HG02763 (cell line): ENCODE results near the gene RHOU.

ENCODE experiments used
- ATAC-seq: cut with Tn5 transposase; IDR thresholded peaks from one replicate; pipeline ENCODE4 v1.9.1; 2021; ENCODE audit warnings: mild to moderate bottlenecking, moderate library complexity; ENCODE audit not compliant: unreplicated experiment

RHOU gene

GRCh38 chr1:228736844-228737445, 1.7 kb downstream of the RHOU start:
- ATAC-seq: no peak

- ATAC-seq: no peak
Measured at GRCh38 chr1:228737601-228738041, 2.3 kb downstream of the RHOU start.

- no peak for ATAC-seq
Measured at GRCh38 chr1:228739826-228740225, 4.5 kb downstream of the RHOU start.

GRCh38 chr1:228740543-228741317, 5.5 kb downstream of the RHOU start:
- no peak for ATAC-seq

- ATAC-seq: no peak
Measured at GRCh38 chr1:228742281-228742860, 7.1 kb downstream of the RHOU start.

GRCh38 chr1:228743405-228743804, 8.1 kb downstream of the RHOU start:
- no peak for ATAC-seq

- no peak for ATAC-seq
Measured at GRCh38 chr1:228744356-228744755, 9.1 kb downstream of the RHOU start.

- no peak for ATAC-seq
Measured at GRCh38 chr1:228744918-228745317, 9.6 kb downstream of the RHOU start.

GRCh38 chr1:228745497-228745896, 10.2 kb downstream of the RHOU start:
- ATAC-seq: no peak

- ATAC-seq: no peak
Measured at GRCh38 chr1:228747301-228747935, 12.1 kb downstream of the RHOU start.

GRCh38 chr1:228748029-228748428, 12.8 kb downstream of the RHOU start:
- no peak for ATAC-seq

- no peak for ATAC-seq
Measured at GRCh38 chr1:228748431-228748830, 13.2 kb downstream of the RHOU start.

- ATAC-seq: no peak
Measured at GRCh38 chr1:228749765-228750164, 14.5 kb downstream of the RHOU start.

- no peak for ATAC-seq
Measured at GRCh38 chr1:228750915-228751314, 15.6 kb downstream of the RHOU start.

GRCh38 chr1:228751360-228752098, 16.2 kb downstream of the RHOU start:
- no peak for ATAC-seq

GRCh38 chr1:228752258-228752657, 17.0 kb downstream of the RHOU start:
- ATAC-seq: no peak

- no peak for ATAC-seq
Measured at GRCh38 chr1:228752675-228753265, 17.5 kb downstream of the RHOU start.

GRCh38 chr1:228753287-228753686, 18.0 kb downstream of the RHOU start:
- no peak for ATAC-seq

- no peak for ATAC-seq
Measured at GRCh38 chr1:228753786-228754360, 18.6 kb downstream of the RHOU start.

- no peak for ATAC-seq
Measured at GRCh38 chr1:228754646-228755268, 19.5 kb downstream of the RHOU start.
